Sigmoid colon (tissue), 7 donors: ENCODE data around the gene ALPI. TPM values are rescaled to one million over a fixed set of nuclear protein-coding genes. Genes with fewer than 3 reads are reported as not detected.
A peak's percentile ranks its signal among the peaks of the same experiment; 100 is the strongest.

Experiments used
- DNase-seq: peaks from one replicate; pipeline ENCODE4 v3.0.0-alpha.2; 2019
- H3K27ac ChIP-seq, 4 donors: fragments of 200-600 bp; sonication (generic); one replicate each; pipeline ENCODE4 v1.5.1; 2016 to 2019; ENCODE audit warnings: mild to moderate bottlenecking in 1 of 4
- H3K27me3 ChIP-seq, 3 donors: fragments of 200-600 bp; sonication (generic); one replicate each; pipeline ENCODE4 v1.5.1; 2019; ENCODE audit warnings: mild to moderate bottlenecking in 1 of 3
- H3K36me3 ChIP-seq, 4 donors: fragments of 200-600 bp; sonication (generic); one replicate each; pipeline ENCODE4 v1.5.1; 2016 to 2019
- H3K4me1 ChIP-seq, 4 donors: fragments of 200-600 bp; sonication (generic); one replicate each; pipeline ENCODE4 v1.5.1; 2017 to 2019
- H3K4me3 ChIP-seq, 4 donors: fragments of 200-600 bp; sonication (generic); one replicate each; pipeline ENCODE4 v1.5.1; 2017 to 2019; ENCODE audit warnings: mild to moderate bottlenecking in 2 of 4, moderate library complexity in 1 of 4
- H3K9me3 ChIP-seq, 4 donors: fragments of 200-600 bp in 3 of 4; sonication (generic) in 3 of 4; one replicate each; pipeline versions ENCODE4 v1.5.1 to v1.6.1; 2013 to 2019
- EP300 ChIP-seq, 4 donors: sonication (generic); formaldehyde crosslinking; IDR thresholded peaks; one replicate each; pipeline ENCODE4 v1.6.1; 2017; ENCODE audit warnings: antibody characterized with exemption in 4 of 4
- POLR2A ChIP-seq, 2 donors: fragments of 450-650 bp; IDR thresholded peaks; one replicate each; pipeline ENCODE4 v1.6.1; 2016; ENCODE audit warnings: antibody characterized with exemption in 2 of 2, mild to moderate bottlenecking in 2 of 2, moderate library complexity in 2 of 2
- POLR2AphosphoS5 ChIP-seq, 4 donors: sonication (generic); formaldehyde crosslinking; IDR thresholded peaks; one replicate each; pipeline ENCODE4 v1.6.1; 2017; ENCODE audit warnings: antibody characterized with exemption in 4 of 4
- WGBS, 2 donors: extraction: QIAGEN DNeasy Blood & Tissue Kit; methylation state at CpG; one replicate each; pipeline ENCODE4 v1.1.7; 2013; 5-methylcytosine and 5-hydroxymethylcytosine counted together
- intact Hi-C: fragments of 100-400 bp; cut with DNase I; formaldehyde crosslinking; loops from one replicate; pipeline ENCODE4 v1.15.1; 2023
- polyA plus RNA-seq, 3 donors: library from polyadenylated mRNA; stranded (reverse); fragments of 200-250 nt; gene quantifications; one replicate each; pipeline ENCODE4 v1.2.3, GENCODE V29; 2013
- total RNA-seq, 4 donors: library from RNA; depleted of rRNA; stranded (reverse); fragments of >200 nt; gene quantifications; one replicate each; pipeline ENCODE4 v1.1.0, GENCODE V29; 2016
- TF ChIP-seq, protein P1 (sequence below), 4 experiments: fragments of 450-650 bp in 3 of 4; fragments of 200-600 bp in 1 of 4; IDR thresholded peaks; one replicate each; pipeline ENCODE4 v1.5.1; 2016 to 2019; ENCODE audit warnings: antibody characterized with exemption in 4 of 4, mild to moderate bottlenecking in 3 of 4, moderate library complexity in 2 of 4
- donor health status: healthy with polysubstance abuse.
- donor health status: Bipolar disorder and iron deficiency.
- donor health status: healthy.

The ALPI gene
- total and polyA plus RNA-seq, 7 donors = 5.3 to 10.2 (median 7.2) TPM; not detected in 4

DNA sequence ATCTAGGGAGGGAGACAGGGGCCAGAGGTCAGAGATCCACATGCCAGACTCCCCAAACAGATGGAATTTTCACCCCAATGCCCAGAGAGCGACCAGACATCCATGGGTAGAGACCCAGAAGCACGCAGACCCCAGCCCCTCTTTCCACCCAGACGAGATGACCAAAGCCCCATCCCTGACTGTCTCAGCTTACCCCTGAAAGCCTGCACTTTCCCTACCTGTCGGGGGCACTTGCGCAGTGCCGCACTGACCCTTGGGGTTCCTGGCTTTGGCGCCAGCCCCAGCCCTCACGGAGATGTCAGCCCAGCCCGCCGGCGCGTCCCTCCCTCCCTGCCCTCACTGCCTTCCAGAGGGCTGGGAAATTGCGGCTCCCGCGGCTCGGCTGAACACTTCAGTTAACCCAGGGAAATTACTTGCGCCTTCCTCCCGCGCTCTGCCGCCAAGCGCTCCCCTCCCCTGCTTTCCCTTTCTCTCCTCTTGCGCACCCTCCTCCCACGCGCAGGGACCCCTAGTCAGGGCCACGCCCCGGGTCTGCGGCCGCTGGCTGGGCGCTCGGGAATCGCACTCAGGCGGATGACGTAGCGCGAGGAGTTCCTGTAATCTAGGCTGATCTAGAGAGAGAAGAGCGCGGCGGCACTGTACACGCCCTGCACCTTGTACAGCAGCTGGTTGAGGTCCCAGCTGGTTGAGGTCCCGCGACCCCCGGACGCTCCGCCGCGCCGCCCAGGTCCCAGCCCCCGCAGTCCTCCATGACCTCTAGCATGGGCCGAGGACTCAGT is 37.3 kb upstream of the ALPI start:
- H3K36me3 ChIP-seq = no peaks in the 10 kb centered on the region
- TF ChIP-seq EP300 (IDR thresholded peaks at IDR 0.05) (no peak), POLR2AphosphoS5 (IDR thresholded peaks at IDR 0.05) (no peak), POLR2A (IDR thresholded peaks at IDR 0.05) (no peak)
- TF ChIP-seq, protein P1, sequence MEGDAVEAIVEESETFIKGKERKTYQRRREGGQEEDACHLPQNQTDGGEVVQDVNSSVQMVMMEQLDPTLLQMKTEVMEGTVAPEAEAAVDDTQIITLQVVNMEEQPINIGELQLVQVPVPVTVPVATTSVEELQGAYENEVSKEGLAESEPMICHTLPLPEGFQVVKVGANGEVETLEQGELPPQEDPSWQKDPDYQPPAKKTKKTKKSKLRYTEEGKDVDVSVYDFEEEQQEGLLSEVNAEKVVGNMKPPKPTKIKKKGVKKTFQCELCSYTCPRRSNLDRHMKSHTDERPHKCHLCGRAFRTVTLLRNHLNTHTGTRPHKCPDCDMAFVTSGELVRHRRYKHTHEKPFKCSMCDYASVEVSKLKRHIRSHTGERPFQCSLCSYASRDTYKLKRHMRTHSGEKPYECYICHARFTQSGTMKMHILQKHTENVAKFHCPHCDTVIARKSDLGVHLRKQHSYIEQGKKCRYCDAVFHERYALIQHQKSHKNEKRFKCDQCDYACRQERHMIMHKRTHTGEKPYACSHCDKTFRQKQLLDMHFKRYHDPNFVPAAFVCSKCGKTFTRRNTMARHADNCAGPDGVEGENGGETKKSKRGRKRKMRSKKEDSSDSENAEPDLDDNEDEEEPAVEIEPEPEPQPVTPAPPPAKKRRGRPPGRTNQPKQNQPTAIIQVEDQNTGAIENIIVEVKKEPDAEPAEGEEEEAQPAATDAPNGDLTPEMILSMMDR (IDR thresholded peaks at IDR 0.05) = no peak
- peak overlapping the region in 3 of 4 donors; percentile 12 to 36 (median 35) for H3K4me3 ChIP-seq
- H3K4me1 ChIP-seq = peaks cover 0 to 30% (median 22%) of the 10 kb centered on the region in 4 donors
- H3K27ac ChIP-seq = no peak overlapping the region
- H3K9me3 ChIP-seq = no peaks in the 10 kb centered on the region
- intact Hi-C loops = no loop called here
- DNase-seq = peak; percentile 45
- WGBS, 2 donors = 3% methylated on average over 49 of the region's 49 CpGs
- peaks cover 20 to 78% (median 55%) of the 10 kb centered on the region in 3 donors for H3K27me3 ChIP-seq

DNA sequence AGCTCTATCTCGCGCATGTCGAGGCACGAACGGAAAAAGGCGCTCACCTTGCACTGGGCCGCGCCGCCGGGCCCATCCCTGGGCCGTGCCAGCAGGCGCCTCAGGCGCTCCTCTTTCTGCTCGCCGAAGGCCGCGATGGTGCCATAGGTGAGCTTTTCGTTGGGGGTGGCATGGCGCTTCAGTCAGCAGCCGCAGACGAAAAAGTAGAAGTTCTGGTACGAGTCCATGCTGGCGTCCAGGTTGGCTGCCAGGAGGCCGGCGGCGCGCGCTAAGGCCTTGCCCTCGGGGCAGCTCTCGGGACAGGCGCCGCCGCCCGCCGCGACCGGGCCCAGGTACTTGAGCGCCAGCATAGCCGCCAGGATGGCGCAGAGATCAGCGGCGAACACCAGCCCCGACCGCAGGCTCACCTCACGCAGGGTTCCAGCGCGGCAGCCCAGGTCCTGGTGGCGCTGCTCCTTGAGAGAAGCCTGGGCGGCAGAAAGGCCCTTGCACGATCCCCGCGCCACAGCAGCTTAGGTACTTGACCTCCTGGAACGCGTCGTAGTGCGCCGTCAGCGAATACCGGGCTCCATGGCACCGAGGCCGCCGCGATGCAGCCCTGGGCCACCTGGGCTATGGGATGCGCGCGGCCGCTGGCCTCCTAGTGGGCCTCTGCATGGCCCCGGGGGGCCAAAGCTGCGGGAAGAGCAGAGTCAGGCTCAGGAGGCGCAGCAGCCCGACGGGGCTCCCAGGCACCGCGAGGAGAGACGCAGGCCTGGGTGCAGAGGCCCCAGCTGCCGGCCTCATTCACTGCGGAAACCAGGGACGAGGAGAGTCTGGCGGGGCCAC is 36.5 kb upstream of the ALPI start:
- TF ChIP-seq POLR2A (IDR thresholded peaks at IDR 0.05) (no peak), EP300 (IDR thresholded peaks at IDR 0.05) (no peak)
- TF ChIP-seq, protein P1 (IDR thresholded peaks at IDR 0.05) = no peak
- Histone ChIP-seq H3K27me3 (peaks cover 20 to 86% (median 55%) of the 10 kb centered on the region in 3 donors), H3K27ac (no peak overlapping the region), H3K36me3 (no peaks in the 10 kb centered on the region), H3K4me3 (peak overlapping the region in 3 of 4 donors; percentile 12 to 36 (median 35)), H3K4me1 (peaks cover 0 to 30% (median 22%) of the 10 kb centered on the region in 4 donors), H3K9me3 (no peaks in the 10 kb centered on the region)
- DNase-seq = peak; percentile 46
- intact Hi-C loops = no loop called here
- 9 to 10% methylated on average over 79 of the region's 79 CpGs for WGBS, 2 donors

DNA sequence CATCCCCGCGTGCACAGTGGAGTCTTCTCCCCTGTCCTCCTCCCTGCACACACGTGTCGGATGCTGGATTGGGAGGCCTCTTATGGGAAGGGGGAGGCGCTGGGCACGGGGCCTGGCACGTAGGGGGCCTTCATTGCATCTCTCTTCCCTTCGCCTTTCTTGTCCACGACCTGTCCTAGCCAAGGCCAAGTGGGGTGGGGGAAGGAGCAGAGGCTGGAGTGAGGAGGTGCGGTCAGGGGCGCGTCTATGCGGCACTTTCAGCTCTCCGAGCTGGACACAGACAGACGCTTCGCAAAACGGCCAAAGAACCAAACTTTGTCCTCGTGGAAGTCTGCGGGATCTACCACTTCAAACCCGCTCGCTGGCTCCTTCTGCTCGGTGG is 35.9 kb upstream of the ALPI start:
- peak; percentile 25 for DNase-seq
- Histone ChIP-seq H3K36me3 (no peaks in the 10 kb centered on the region), H3K4me3 (no peak overlapping the region), H3K4me1 (peaks cover 0 to 30% (median 22%) of the 10 kb centered on the region in 4 donors), H3K9me3 (no peaks in the 10 kb centered on the region), H3K27ac (no peak overlapping the region), H3K27me3 (peaks cover 20 to 92% (median 55%) of the 10 kb centered on the region in 3 donors)
- WGBS, 2 donors = 9 to 19% methylated on average over 22 of the region's 22 CpGs
- no peak for TF ChIP-seq POLR2AphosphoS5 (IDR thresholded peaks at IDR 0.05)
- TF ChIP-seq POLR2A (IDR thresholded peaks at IDR 0.05) = no peak
- no peak for TF ChIP-seq EP300 (IDR thresholded peaks at IDR 0.05)
- TF ChIP-seq, protein P1 (IDR thresholded peaks at IDR 0.05) = no peak
- intact Hi-C loops = no loop called here

DNA sequence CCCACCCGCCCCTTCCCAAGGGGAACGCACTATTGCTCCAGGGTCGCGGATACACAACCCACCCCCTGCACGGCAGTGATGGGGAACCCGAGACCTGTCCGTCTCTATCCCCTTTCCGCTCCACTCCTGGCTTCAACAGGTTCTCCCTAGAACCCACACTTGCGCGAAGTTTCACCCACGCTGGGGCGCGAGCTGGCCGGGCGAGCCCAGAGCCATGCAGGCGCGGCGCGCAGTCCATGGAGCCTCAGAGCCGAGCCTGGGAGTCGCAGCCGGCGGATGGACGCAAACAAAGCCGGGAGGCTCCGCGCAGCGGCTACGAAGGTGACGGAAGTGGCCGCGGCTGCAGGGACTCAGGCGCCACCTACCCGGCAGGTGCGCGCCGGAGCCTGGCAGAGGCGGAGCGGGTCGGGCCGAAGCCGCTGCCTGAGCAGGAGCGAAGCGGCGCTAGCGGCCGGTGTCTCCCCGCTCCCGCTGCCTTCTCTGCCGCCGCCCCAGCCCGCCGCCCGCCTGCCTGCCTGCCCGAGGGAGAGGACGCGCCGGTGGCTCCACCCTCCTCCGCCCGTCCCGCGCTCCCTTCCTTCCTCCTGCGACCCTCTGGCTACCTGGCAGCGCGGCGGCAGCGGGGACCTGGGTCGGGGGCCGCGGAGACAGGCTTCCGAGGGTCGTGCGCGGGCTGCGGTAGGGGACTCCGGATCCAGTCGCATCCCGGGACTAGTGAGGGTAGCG is 35.3 kb upstream of the ALPI start:
- 2 to 3% methylated on average over 79 of the region's 79 CpGs for WGBS, 2 donors
- Histone ChIP-seq H3K9me3 (no peaks in the 10 kb centered on the region), H3K27me3 (peaks cover 20 to 90% (median 55%) of the 10 kb centered on the region in 3 donors), H3K36me3 (no peaks in the 10 kb centered on the region), H3K4me1 (peaks cover 0 to 30% (median 22%) of the 10 kb centered on the region in 4 donors), H3K4me3 (no peak overlapping the region), H3K27ac (no peak overlapping the region)
- DNase-seq = no peak
- intact Hi-C loops = no loop called here
- no peak for TF ChIP-seq POLR2A (IDR thresholded peaks at IDR 0.05)
